Lung (tissue), 12 donors: ENCODE results near the gene SDF4. TPM values are rescaled to one million over a fixed set of nuclear protein-coding genes. Genes with fewer than 3 reads are reported as not detected.

ENCODE experiments used
- ATAC-seq: fragments of 200-7000 bp; cut with Tn5 transposase; one replicate; pipeline ENCODE4 v1.9.1; 2020; ENCODE audit warnings: moderate number of reproducible peaks; ENCODE audit not compliant: insufficient read depth, low FRiP score
- DNase-seq, 3 donors: peaks; one replicate each; pipeline ENCODE4 v3.0.0-alpha.2; 2013 to 2017
- H3K27ac ChIP-seq, 2 donors: one replicate each; pipeline ENCODE4 v1.5.1; 2013; ENCODE audit warnings: mild to moderate bottlenecking in 2 of 2, moderate library complexity in 2 of 2, control low read depth in 1 of 2, inconsistent platforms in 1 of 2, low read depth in 1 of 2, low read length in 1 of 2
- H3K27me3 ChIP-seq, 3 donors: one replicate each; pipeline ENCODE4 v1.5.1; 2013; ENCODE audit warnings: low read length in 2 of 3; ENCODE audit not compliant: control insufficient read depth in 3 of 3, insufficient read depth in 3 of 3
- H3K36me3 ChIP-seq, 4 donors: one replicate each; pipeline ENCODE4 v1.5.1; 2013; ENCODE audit warnings: low read length in 4 of 4, mild to moderate bottlenecking in 1 of 4, moderate library complexity in 1 of 4; ENCODE audit not compliant: control insufficient read depth in 4 of 4, insufficient read depth in 4 of 4
- H3K4me1 ChIP-seq, 5 donors: one replicate each; pipeline ENCODE4 v1.5.1; 2013; ENCODE audit warnings: low read length in 5 of 5, mild to moderate bottlenecking in 2 of 5, moderate library complexity in 1 of 5; ENCODE audit not compliant: control insufficient read depth in 5 of 5, insufficient read depth in 5 of 5
- H3K4me3 ChIP-seq: one replicate; pipeline ENCODE4 v1.5.1; 2013; ENCODE audit warnings: mild to moderate bottlenecking, control low read depth, moderate library complexity
- H3K9ac ChIP-seq, 2 donors: one replicate each; pipeline ENCODE4 v1.5.1; 2013; ENCODE audit warnings: low read length in 2 of 2, control low read depth in 1 of 2; ENCODE audit not compliant: insufficient read depth in 1 of 2
- H3K9me3 ChIP-seq, 4 donors: one replicate each; pipeline ENCODE4 v1.5.1; 2013; ENCODE audit warnings: low read length in 3 of 4, mild to moderate bottlenecking in 1 of 4, moderate library complexity in 1 of 4; ENCODE audit not compliant: control insufficient read depth in 4 of 4, insufficient read depth in 3 of 4
- CTCF ChIP-seq: IDR thresholded peaks from 2 replicates; pipeline ENCODE4 v1.5.1; 2012; ENCODE audit warnings: mild to moderate bottlenecking; ENCODE audit errors: control extremely low read depth, extremely low read depth
- WGBS, 2 donors: extraction: QIAGEN DNeasy Blood & Tissue Kit; methylation state at CpG; one replicate each; pipeline ENCODE4 v1.1.7; 2013; 5-methylcytosine and 5-hydroxymethylcytosine counted together
- polyA plus RNA-seq, 2 donors: library from polyadenylated mRNA; stranded (reverse); fragments of 200-250 nt; gene quantifications; one replicate each; pipeline ENCODE4 v1.2.1, GENCODE V29; 2013
- total RNA-seq, 2 donors: library from RNA; depleted of rRNA in 1 of 2; stranded (reverse); fragments of >200 nt in 1 of 2; gene quantifications; one replicate each; pipeline ENCODE4 v1.2.1, GENCODE V29; 2014 to 2021
- donor health status: control.
- donor health status: control.
- donor health status: Bipolar disorder and iron deficiency.
- donor health status: healthy.
- donor health status: DM: yes; HTN: yes; CAD: no.

Gene SDF4
- total and polyA plus RNA-seq, 4 donors = 65.7 to 189 (median 143) TPM

GRCh38 chr1:1278620-1279019 lies 46.8 kb upstream of the SDF4 start:
- Histone ChIP-seq H3K4me1 (peaks cover 0 to 7% (median 0%) of the 10 kb centered on the region in 5 donors), H3K4me3 (no peak overlapping the region), H3K9ac (no peak overlapping the region), H3K27ac (no peak overlapping the region), H3K36me3 (no peaks in the 10 kb centered on the region), H3K9me3 (peaks cover 0 to 2% (median 0%) of the 10 kb centered on the region in 4 donors), H3K27me3 (no peaks in the 10 kb centered on the region)
- no peak for TF ChIP-seq CTCF
- 93 to 98% methylated on average over 13 of the region's 13 CpGs for WGBS, 2 donors
- ATAC-seq (no peak), DNase-seq (no peak)

GRCh38 chr1:1275836-1276235 lies 44.0 kb upstream of the SDF4 start:
- H3K27me3 ChIP-seq = no peaks in the 10 kb centered on the region
- H3K36me3 ChIP-seq = peaks cover 0 to 5% (median under 1%) of the 10 kb centered on the region in 4 donors
- peaks cover 8 to 26% (median 17%) of the 10 kb centered on the region in 5 donors for H3K4me1 ChIP-seq
- no peak overlapping the region for H3K9ac ChIP-seq
- 79 to 87% methylated on average over 9 of the region's 9 CpGs for WGBS, 2 donors
- H3K9me3 ChIP-seq = no peaks in the 10 kb centered on the region
- no peak overlapping the region for H3K4me3 ChIP-seq
- no peak for ATAC-seq
- TF ChIP-seq CTCF = no peak
- no peak overlapping the region for H3K27ac ChIP-seq
- DNase-seq = no peak

- H3K9ac ChIP-seq = no peak overlapping the region
- ATAC-seq = no peak
- no peaks in the 10 kb centered on the region for H3K9me3 ChIP-seq
- no peak overlapping the region for H3K27ac ChIP-seq
- H3K4me3 ChIP-seq = no peak overlapping the region
- no peaks in the 10 kb centered on the region for H3K27me3 ChIP-seq
- 94 to 97% methylated on average over 14 to 15 of the region's 15 CpGs for WGBS, 2 donors
- no peak for DNase-seq
- H3K4me1 ChIP-seq = peaks cover 11 to 31% (median 17%) of the 10 kb centered on the region in 5 donors
- H3K36me3 ChIP-seq = peaks cover 0 to 5% (median under 1%) of the 10 kb centered on the region in 4 donors
- no peak for TF ChIP-seq CTCF
Observed at GRCh38 chr1:1274931-1275431, 43.2 kb upstream of the SDF4 start.

GRCh38 chr1:1274299-1274930 lies 42.6 kb upstream of the SDF4 start:
- Histone ChIP-seq H3K9me3 (no peaks in the 10 kb centered on the region), H3K27ac (peak overlapping the region; percentile 34 to 87), H3K36me3 (peaks cover 0 to 5% (median under 1%) of the 10 kb centered on the region in 4 donors), H3K27me3 (no peaks in the 10 kb centered on the region), H3K9ac (no peak overlapping the region), H3K4me1 (peaks cover 11 to 31% (median 17%) of the 10 kb centered on the region in 5 donors), H3K4me3 (peak overlapping the region; percentile 55)
- no peak for TF ChIP-seq CTCF
- 24 to 26% methylated on average over 25 to 31 of the region's 31 CpGs for WGBS, 2 donors
- ATAC-seq (no peak), DNase-seq (no peak)
